Immature natural killer cell (primary cell): ENCODE measurements around the gene GMDS. TPM values are rescaled to one million over a fixed set of nuclear protein-coding genes. Genes with fewer than 3 reads are reported as not detected.

Experiments
- DNase-seq, 3 donors: peaks; one replicate each; pipeline ENCODE4 v3.0.0; 2022; ENCODE audit warnings: mixed read lengths in 1 of 3
- H3K27ac Mint-ChIP-seq, 6 donors: one replicate each; pipeline ENCODE4 v1.8.0; 2020; ENCODE audit warnings: mixed read lengths in 6 of 6, mild to moderate bottlenecking in 5 of 6, inconsistent platforms in 4 of 6, moderate library complexity in 3 of 6
- H3K27me3 Mint-ChIP-seq, 3 donors: one replicate each; pipeline ENCODE4 v1.8.0; 2020 to 2021; ENCODE audit warnings: low read depth in 3 of 3, mild to moderate bottlenecking in 3 of 3, mixed read lengths in 3 of 3, moderate library complexity in 3 of 3, inconsistent platforms in 1 of 3
- H3K36me3 Mint-ChIP-seq, 3 donors: one replicate each; pipeline ENCODE4 v1.8.0; 2020; ENCODE audit warnings: mixed read lengths in 3 of 3, inconsistent platforms in 2 of 3, mild to moderate bottlenecking in 2 of 3
- H3K4me1 Mint-ChIP-seq, 2 donors: one replicate each; pipeline ENCODE4 v1.8.0; 2020; ENCODE audit warnings: inconsistent platforms in 2 of 2, mild to moderate bottlenecking in 2 of 2, mixed read lengths in 2 of 2, moderate library complexity in 1 of 2
- H3K4me3 Mint-ChIP-seq, 5 donors: one replicate each; pipeline ENCODE4 v1.8.0; 2020; ENCODE audit warnings: mild to moderate bottlenecking in 5 of 5, mixed read lengths in 5 of 5, inconsistent platforms in 3 of 5, moderate library complexity in 3 of 5
- H3K9me3 Mint-ChIP-seq, 6 donors: one replicate each; pipeline ENCODE4 v1.8.0; 2020; ENCODE audit warnings: mild to moderate bottlenecking in 6 of 6, mixed read lengths in 6 of 6, inconsistent platforms in 4 of 6, moderate library complexity in 3 of 6
- polyA plus RNA-seq, 3 donors: library from polyadenylated mRNA; unstranded; fragments of 300-500 nt; fragmentation: Illumina TruSeq; gene quantifications; one replicate each; pipeline ENCODE4 v1.2.3, GENCODE V29; 2021

Gene GMDS
- polyA plus RNA-seq, 3 donors from 2014 or later, result 14.1 to 25.4 (median 22.5) TPM

DNA sequence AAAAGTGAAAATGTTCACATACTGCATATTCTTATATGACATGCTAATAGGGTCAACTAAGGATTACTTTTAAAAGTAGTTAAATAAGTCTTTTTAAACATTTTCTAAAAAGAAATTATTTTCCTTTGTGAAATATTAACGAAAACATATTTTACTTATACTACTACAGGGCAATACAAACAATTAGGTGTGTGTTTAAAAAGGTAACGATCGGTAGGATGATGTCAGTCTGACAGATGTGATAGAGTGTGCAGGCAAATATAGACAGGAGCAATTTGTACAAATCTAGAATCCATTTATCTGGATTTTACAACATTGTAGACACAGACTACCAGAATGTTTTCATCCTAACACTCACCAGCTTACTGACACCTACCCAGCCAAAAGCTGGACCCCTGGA is 378.2 kb downstream of the GMDS start:
- no peak overlapping the region for H3K27ac Mint-ChIP-seq
- no peaks in the 10 kb centered on the region for H3K4me1 Mint-ChIP-seq
- no peak overlapping the region for H3K4me3 Mint-ChIP-seq
- no peak for DNase-seq
- no peaks in the 10 kb centered on the region for H3K36me3 Mint-ChIP-seq
- peaks cover 0 to 5% (median 2%) of the 10 kb centered on the region in 3 donors for H3K27me3 Mint-ChIP-seq
- no peaks in the 10 kb centered on the region for H3K9me3 Mint-ChIP-seq

DNA sequence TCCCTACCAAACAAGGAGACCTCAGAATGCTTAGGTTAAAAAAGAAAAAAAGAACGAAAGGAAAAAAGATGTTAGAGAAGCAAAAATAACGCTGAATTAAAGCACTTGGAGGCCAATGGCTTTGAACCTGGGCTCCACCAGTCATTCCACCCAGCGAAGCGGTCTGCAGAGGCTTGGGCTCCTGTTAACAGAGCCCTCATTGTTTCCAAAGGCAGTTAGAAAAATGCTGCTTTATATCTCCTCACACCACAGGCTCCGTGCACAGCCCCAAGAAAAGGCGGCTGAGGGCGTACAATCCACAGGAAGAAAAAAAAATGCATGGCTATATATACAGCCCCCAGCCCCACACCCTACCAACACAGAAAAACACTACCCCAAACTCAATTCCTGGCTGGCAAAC is 379.8 kb downstream of the GMDS start:
- Mint-ChIP-seq H3K4me3 (no peak overlapping the region), H3K36me3 (peaks cover 0 to 5% (median 0%) of the 10 kb centered on the region in 3 donors), H3K9me3 (no peaks in the 10 kb centered on the region), H3K27me3 (peaks cover 0 to 2% (median 0%) of the 10 kb centered on the region in 3 donors), H3K27ac (no peak overlapping the region), H3K4me1 (no peaks in the 10 kb centered on the region)
- DNase-seq, result no peak

DNA sequence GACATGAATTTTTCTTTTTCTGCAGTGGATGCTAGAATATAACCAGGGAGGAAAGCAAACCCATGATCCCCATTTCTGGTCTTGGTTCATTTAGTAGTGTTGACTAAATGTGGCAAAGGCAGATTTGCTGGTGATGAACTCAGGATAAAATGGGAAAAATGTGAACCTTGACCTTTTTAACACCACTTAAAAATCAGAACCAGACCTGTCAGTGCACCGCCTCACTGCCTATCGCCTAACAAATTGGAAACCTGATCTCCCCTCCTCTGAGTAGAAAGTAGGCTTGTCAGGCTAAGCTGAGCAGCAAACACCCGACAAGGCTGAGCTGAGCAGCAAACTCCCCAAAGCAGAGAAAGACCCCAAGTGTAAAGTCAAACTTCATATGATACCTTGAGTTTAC is 380.9 kb downstream of the GMDS start:
- DNase-seq, result no peak
- Mint-ChIP-seq H3K9me3 (no peaks in the 10 kb centered on the region), H3K4me3 (no peak overlapping the region), H3K36me3 (peaks cover 0 to 5% (median 0%) of the 10 kb centered on the region in 3 donors), H3K27me3 (no peaks in the 10 kb centered on the region), H3K4me1 (no peaks in the 10 kb centered on the region), H3K27ac (no peak overlapping the region)

DNA sequence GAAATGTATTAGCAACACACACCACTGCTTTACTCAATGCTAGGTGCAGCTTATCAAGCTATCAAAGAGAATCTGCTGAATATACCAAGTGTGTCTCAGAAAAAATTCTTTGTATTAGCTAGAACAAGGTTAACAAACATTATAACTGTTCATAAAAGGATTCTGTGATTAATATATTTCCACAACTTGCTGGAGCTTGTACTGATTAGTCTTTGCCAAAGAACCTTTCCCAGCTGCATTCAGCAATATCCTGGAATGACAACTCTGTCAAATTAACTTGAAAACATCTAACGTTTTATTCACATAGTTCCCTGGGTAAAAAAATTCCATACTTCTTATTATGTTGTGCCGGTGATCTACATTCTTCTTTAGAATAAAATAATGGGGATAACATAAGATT is 383.0 kb downstream of the GMDS start:
- DNase-seq, result no peak
- Mint-ChIP-seq H3K27me3 (no peaks in the 10 kb centered on the region), H3K27ac (no peak overlapping the region), H3K9me3 (no peaks in the 10 kb centered on the region), H3K4me3 (no peak overlapping the region), H3K36me3 (peaks cover 0 to 5% (median 0%) of the 10 kb centered on the region in 3 donors), H3K4me1 (no peaks in the 10 kb centered on the region)

DNA sequence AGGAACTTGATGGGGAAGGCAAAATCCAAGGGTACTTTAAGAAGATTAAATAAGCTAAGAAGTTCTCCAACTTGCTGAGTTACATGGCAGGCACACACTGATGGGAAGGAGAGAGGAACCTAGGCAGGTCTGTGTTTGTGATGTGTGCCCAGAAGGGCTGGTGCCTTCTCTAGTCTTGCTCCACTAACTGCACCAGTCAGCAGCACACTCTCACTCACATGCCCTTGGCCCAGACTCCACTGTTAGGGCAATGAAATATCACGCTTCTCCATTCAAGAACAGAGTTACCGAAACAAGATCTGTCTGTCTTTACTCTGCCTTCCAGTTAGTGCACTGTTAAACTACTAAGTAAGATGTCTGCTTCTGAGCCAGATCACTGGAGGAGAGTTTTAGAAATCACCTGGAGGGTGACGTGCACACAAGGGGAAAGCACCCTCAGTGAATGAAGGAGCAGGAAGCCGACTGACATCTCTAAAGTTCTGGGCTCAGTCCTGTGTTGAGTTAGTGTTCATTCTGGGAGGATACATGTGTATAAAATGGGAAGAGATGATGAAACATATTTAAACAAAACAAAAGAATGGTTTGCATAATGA is 384.6 kb downstream of the GMDS start:
- H3K27me3 Mint-ChIP-seq, result no peaks in the 10 kb centered on the region
- no peak overlapping the region for H3K27ac Mint-ChIP-seq
- H3K36me3 Mint-ChIP-seq, result peaks cover 0 to 5% (median 0%) of the 10 kb centered on the region in 3 donors
- no peak overlapping the region for H3K4me3 Mint-ChIP-seq
- H3K9me3 Mint-ChIP-seq, result no peaks in the 10 kb centered on the region
- no peaks in the 10 kb centered on the region for H3K4me1 Mint-ChIP-seq
- no peak for DNase-seq

DNA sequence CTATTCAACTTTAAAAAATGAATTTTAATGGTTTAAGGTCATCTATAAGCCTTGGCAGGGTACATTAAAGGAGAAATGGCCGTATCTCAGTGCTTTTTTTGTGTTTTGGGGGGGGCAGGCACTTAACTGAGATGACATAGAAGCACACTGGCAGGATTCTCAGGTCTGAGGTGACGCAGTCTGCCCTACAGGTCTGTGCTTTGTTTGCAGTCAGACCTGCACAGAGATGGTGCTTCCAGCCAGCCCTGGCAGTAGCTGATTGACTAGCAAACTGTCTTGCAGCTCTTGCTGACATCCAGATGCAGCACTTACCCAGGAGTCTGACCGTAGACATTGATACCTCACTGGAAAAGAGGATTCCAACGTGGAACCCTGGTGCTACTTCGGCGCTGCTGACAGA is 386.5 kb downstream of the GMDS start:
- Mint-ChIP-seq H3K4me3 (no peak overlapping the region), H3K9me3 (no peaks in the 10 kb centered on the region), H3K27ac (no peak overlapping the region), H3K36me3 (peaks cover 0 to 5% (median 0%) of the 10 kb centered on the region in 3 donors), H3K27me3 (no peaks in the 10 kb centered on the region), H3K4me1 (no peaks in the 10 kb centered on the region)
- DNase-seq, result no peak

DNA sequence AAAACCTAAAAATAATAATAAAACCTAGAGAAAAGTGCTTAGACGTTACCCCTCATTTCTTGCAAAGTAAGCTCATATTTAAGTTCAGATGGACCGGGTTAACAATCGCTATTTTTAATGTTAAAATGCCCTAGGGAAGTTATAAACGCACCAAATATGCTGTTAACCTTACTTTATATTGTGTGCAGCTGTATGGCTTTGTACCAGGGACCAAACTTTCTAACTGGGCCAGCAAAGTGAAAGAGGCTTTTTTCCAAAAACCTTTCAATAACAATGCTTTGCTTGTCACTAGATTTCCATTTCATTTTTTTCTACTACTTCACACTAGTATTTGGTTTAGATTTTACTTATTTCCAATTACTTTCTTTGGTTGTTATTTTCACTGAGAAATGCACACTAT is 387.2 kb downstream of the GMDS start:
- Mint-ChIP-seq H3K9me3 (no peaks in the 10 kb centered on the region), H3K27ac (no peak overlapping the region), H3K36me3 (peaks cover 0 to 5% (median 0%) of the 10 kb centered on the region in 3 donors), H3K27me3 (no peaks in the 10 kb centered on the region), H3K4me3 (no peak overlapping the region), H3K4me1 (no peaks in the 10 kb centered on the region)
- no peak for DNase-seq

DNA sequence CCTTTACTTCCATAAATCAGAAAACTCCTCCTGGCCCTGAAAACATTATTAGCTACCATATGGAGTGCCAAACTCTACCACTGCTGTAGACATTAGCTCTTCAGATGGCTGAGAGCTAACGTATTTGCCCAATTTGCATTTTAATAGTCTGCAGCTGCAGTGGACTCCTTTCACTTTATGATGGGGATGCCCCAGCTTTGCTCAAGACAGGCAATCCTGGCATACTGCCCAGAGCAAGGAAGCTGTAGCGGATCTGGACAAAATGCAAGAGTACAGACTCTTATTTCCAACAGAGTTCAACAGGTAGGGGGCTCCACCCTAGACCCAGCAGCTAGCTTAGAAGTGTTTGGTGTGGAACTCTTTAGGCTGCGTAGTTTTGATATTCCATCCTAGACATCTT is 389.0 kb downstream of the GMDS start:
- Mint-ChIP-seq H3K36me3 (peaks cover 0 to 5% (median 0%) of the 10 kb centered on the region in 3 donors), H3K27me3 (no peaks in the 10 kb centered on the region), H3K4me1 (no peaks in the 10 kb centered on the region), H3K9me3 (no peaks in the 10 kb centered on the region), H3K27ac (no peak overlapping the region), H3K4me3 (no peak overlapping the region)
- DNase-seq, result no peak

DNA sequence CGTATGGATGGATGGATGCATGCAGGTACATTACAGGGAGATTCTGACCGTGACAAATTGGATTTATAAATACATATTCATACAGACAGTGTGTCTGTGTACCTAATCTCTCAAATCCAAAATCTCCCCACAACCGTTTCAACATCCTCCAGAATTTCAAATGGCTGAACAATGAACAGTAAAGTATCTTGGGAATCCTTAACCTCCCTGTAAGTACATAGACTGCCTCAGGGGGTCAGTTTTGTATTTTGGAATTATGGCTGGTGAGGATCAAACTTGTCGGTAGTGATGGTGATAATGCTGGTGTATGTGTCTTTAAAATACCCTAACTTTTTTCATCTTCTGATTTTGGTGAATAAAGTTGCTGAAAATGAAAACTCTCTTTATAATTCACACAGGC is 389.5 kb downstream of the GMDS start:
- Mint-ChIP-seq H3K27me3 (no peaks in the 10 kb centered on the region), H3K9me3 (no peaks in the 10 kb centered on the region), H3K27ac (no peak overlapping the region), H3K4me3 (no peak overlapping the region), H3K4me1 (no peaks in the 10 kb centered on the region), H3K36me3 (peaks cover 0 to 1% (median 0%) of the 10 kb centered on the region in 3 donors)
- DNase-seq, result no peak

DNA sequence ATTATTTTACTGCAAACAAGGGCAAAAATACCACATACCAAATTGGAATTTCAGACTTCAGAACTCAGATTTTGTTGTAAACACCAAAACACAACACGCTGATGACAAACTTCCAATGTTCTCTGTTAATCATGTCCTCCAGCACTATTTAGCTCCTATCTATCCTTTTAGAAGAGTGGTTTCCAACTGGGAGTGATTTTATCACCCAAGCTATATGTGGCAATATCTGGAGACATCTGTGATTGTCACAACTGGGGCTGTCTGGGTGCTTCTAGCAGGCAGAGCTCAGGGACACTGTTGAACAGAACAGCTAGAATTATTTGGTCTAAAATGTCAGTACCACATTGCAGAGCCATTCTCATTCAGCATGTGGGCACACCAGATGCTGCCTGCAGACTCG is 391.1 kb downstream of the GMDS start:
- H3K27me3 Mint-ChIP-seq, result peaks cover 0 to 2% (median 0%) of the 10 kb centered on the region in 3 donors
- DNase-seq, result no peak
- no peak overlapping the region for H3K27ac Mint-ChIP-seq
- no peak overlapping the region for H3K4me3 Mint-ChIP-seq
- no peaks in the 10 kb centered on the region for H3K4me1 Mint-ChIP-seq
- H3K36me3 Mint-ChIP-seq, result no peaks in the 10 kb centered on the region
- no peaks in the 10 kb centered on the region for H3K9me3 Mint-ChIP-seq

DNA sequence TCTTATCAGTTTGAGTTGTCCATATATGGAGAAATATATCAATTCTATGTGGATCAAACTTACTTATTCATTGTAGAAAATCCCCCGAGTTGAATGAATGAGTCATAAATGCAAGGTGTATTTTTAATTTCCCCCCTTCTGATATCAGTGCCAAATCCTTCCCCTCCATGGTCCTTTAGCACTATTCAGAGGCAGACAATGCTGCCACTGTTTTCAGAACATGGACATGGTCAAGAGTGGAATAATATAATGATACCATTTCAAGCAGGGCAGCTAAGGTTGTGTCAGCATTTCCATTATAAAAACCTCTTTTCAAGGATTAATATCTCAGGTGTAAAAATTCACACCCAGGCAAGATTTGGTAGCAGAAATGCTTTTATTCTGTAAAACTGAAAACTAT is 391.6 kb downstream of the GMDS start:
- no peaks in the 10 kb centered on the region for H3K36me3 Mint-ChIP-seq
- H3K9me3 Mint-ChIP-seq, result no peaks in the 10 kb centered on the region
- no peak for DNase-seq
- no peaks in the 10 kb centered on the region for H3K4me1 Mint-ChIP-seq
- H3K27ac Mint-ChIP-seq, result no peak overlapping the region
- H3K27me3 Mint-ChIP-seq, result peaks cover 0 to 2% (median 0%) of the 10 kb centered on the region in 3 donors
- no peak overlapping the region for H3K4me3 Mint-ChIP-seq

DNA sequence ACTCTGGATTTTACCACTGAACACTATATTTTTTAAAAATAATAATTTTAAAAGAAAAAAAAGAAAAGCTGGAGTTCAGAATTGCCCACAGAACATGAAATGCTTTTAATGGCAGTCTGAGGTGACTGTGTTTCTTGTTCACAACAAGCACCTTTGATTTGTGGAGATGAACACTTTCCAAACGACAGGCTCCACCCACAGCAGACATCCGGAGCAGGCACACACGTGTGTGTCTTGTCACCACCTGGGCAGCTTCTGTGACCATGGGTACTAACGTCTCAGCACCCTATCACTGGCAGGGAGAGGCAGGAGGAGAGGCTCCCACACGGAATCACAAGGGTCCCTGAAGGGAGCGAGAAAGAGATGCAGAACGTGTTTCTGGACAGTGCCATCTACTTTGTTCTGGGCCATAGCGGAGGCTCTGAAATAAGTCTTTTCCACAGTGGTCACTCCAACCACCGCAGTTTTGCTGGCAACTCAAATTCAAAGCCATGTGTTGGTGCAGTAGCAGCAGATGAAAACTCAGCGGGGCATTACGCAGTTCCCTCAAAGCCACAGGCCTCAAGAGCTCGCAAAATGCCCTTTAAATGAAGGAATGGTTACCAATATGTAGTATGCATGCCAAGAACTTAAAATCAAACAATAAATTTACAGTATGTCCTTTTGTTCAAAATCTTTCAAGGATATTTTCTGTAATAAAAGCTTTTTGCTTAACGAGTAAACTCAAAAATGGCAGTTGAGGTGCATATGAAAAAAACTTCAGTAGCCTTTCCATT is 393.5 kb downstream of the GMDS start:
- no peak overlapping the region for H3K4me3 Mint-ChIP-seq
- no peaks in the 10 kb centered on the region for H3K36me3 Mint-ChIP-seq
- no peak overlapping the region for H3K27ac Mint-ChIP-seq
- peaks cover 0 to 2% (median 2%) of the 10 kb centered on the region in 3 donors for H3K27me3 Mint-ChIP-seq
- no peaks in the 10 kb centered on the region for H3K9me3 Mint-ChIP-seq
- DNase-seq, result no peak
- no peaks in the 10 kb centered on the region for H3K4me1 Mint-ChIP-seq

DNA sequence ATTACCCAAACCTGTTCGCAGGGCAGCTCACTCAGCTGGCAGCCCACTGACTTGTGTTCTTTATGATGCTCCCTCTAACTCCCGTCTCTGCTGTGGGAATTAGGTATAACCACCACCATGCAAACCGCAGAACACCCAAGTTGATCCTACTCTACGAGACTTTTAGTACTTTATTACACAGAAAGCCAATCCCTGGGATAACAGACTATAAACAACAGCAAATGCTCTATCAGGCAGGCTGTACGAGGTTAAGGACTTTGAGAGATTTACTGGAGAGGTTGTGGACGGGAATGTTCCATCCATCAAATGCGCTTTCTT is 394.6 kb downstream of the GMDS start:
- Mint-ChIP-seq H3K4me3 (no peak overlapping the region), H3K27ac (no peak overlapping the region), H3K4me1 (no peaks in the 10 kb centered on the region), H3K36me3 (no peaks in the 10 kb centered on the region), H3K9me3 (no peaks in the 10 kb centered on the region), H3K27me3 (peaks cover 0 to 2% (median 2%) of the 10 kb centered on the region in 3 donors)
- DNase-seq, result no peak

DNA sequence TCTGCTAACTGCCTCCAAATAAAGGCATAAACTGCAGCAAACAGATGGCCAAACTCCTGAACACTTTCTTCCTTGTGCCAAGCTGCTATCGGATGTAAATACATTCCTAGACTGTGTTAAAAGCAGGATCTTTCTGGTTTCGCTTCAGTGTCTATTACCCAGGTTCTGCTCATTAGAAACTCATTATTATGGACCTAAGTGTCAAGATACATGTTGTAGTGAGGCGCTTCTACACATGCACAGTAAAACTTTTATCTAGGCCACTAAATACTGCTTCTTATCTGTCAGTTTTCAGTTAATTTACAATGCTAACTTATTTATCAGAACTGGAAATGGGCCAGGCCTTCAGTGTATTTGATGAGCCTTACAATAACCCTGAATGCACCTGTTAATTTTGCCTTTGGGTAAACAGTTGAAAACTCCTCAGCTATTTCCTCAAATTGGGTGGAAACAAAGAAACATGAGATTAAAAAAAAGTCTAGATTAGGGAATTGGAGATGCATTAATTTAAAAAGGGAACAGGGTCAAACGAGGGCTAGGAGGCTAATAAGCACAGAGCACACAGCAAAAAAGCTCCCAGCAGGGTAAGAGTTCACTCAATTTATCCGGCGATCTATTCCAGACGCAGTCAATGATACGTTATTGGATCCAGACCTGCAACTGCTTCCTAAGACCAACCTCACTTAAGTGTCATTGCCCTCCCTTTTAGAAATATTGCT is 395.1 kb downstream of the GMDS start:
- H3K27me3 Mint-ChIP-seq, result peaks cover 0 to 2% (median 2%) of the 10 kb centered on the region in 3 donors
- H3K4me3 Mint-ChIP-seq, result no peak overlapping the region
- H3K27ac Mint-ChIP-seq, result no peak overlapping the region
- no peaks in the 10 kb centered on the region for H3K9me3 Mint-ChIP-seq
- H3K36me3 Mint-ChIP-seq, result no peaks in the 10 kb centered on the region
- no peak for DNase-seq
- no peaks in the 10 kb centered on the region for H3K4me1 Mint-ChIP-seq
